Suprapubic skin (tissue), 4 donors: ENCODE data around the gene TTR. TPM values are rescaled to one million over a fixed set of nuclear protein-coding genes. Genes with fewer than 3 reads are reported as not detected.

Experiments
- DNase-seq, 2 donors: peaks; one replicate each; pipeline ENCODE4 v3.0.0-alpha.2; 2019; ENCODE audit warnings: low spot score in 2 of 2
- H3K27ac ChIP-seq: fragments of 200-600 bp; sonication (generic); one replicate; pipeline ENCODE4 v1.5.1; 2019
- H3K27me3 ChIP-seq: fragments of 200-600 bp; sonication (generic); one replicate; pipeline ENCODE4 v1.5.1; 2019
- H3K36me3 ChIP-seq: fragments of 200-600 bp; sonication (generic); one replicate; pipeline ENCODE4 v1.5.1; 2019
- H3K4me1 ChIP-seq: fragments of 200-600 bp; sonication (generic); one replicate; pipeline ENCODE4 v1.5.1; 2019
- H3K4me3 ChIP-seq: fragments of 200-600 bp; sonication (generic); one replicate; pipeline ENCODE4 v1.5.1; 2019; ENCODE audit warnings: mild to moderate bottlenecking
- H3K9me3 ChIP-seq: fragments of 200-600 bp; sonication (generic); one replicate; pipeline ENCODE4 v1.5.1; 2019
- CTCF ChIP-seq, 2 donors: fragments of 200-600 bp in 1 of 2; fragments of 450-650 bp in 1 of 2; sonication (generic) in 1 of 2; IDR thresholded peaks; one replicate each; pipeline ENCODE4 v1.5.1; 2016 to 2019; ENCODE audit warnings: antibody characterized with exemption in 2 of 2, mild to moderate bottlenecking in 1 of 2, moderate library complexity in 1 of 2
- EP300 ChIP-seq: sonication (generic); formaldehyde crosslinking; IDR thresholded peaks from one replicate; pipeline ENCODE4 v1.6.1; 2017; ENCODE audit warnings: antibody characterized with exemption
- POLR2A ChIP-seq, 2 donors: fragments of 450-650 bp; IDR thresholded peaks; one replicate each; pipeline ENCODE4 v1.6.1; 2017; ENCODE audit warnings: antibody characterized with exemption in 2 of 2, mild to moderate bottlenecking in 2 of 2, moderate library complexity in 2 of 2
- POLR2AphosphoS5 ChIP-seq, 3 donors: sonication (generic); formaldehyde crosslinking; IDR thresholded peaks; one replicate each; pipeline ENCODE4 v1.6.1; 2017; ENCODE audit warnings: antibody characterized with exemption in 3 of 3
- WGBS: methylation state at CpG from one replicate; pipeline ENCODE4 v1.1.5; 2018; 5-methylcytosine and 5-hydroxymethylcytosine counted together
- total RNA-seq, 4 donors: library from RNA; depleted of rRNA; stranded (reverse); fragments of >200 nt; gene quantifications; one replicate each; pipeline ENCODE4 v1.1.0, GENCODE V29; 2016

Gene TTR
- total RNA-seq, 4 donors from 2014 or later, result not detected

DNA sequence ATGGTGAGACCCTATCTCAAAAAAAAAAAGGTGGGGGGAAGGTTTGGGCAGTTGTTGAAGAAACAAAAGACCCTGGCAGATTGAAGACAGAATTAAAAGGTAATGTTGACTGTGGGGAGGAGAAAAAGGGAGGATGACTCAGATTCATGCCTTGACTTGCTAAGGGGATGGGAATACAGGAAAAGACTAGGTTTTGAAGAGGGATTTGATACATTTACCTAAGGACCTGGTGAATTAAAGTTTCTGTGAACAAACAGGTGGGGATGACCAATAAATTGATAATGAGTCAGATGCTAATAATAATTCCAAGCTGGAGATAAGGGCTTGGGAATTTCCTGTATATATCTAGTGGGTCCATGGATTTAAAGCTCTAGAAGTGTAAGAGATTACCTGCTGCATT lies 27.6 kb downstream of the TTR start:
- DNase-seq, result no peak
- H3K27ac ChIP-seq, result no peak overlapping the region

DNA sequence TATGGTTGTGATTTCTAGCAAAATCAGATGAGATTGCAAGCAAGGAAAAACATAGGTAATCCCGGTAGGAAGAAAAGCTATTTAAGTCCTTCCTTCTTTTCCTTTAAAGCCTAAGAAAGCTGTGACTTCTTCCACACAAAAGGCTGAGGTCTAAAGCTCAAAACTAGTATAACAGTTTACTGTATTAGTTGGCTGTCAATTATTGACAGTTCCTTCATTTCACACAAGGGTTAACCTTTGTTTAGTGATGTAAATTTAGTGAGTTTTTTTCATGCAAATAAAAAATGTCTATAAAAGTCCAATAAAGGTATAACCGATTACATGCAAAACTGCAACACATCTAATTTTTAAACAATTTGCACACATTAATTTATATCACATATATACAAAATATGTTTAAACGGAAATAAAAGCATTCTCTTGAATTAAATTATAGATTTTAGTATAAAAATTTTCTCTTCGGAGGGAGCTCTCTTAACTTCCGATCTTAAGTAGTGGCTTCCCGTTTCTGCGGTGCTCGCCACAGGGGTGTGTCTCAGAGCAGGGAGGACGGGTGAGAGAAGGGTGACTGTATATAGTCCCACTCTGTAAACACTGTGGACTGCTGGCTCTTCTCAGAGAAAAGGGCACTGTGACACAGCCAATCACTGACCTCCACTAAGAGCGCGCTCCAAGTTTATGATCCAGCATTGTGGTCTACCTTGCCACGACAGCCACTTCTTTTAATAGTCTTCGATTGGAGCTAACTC lies 33.4 kb downstream of the TTR start:
- H3K4me1 ChIP-seq, result no peaks in the 10 kb centered on the region
- no peaks in the 10 kb centered on the region for H3K36me3 ChIP-seq
- no peak overlapping the region for H3K4me3 ChIP-seq
- 87% methylated on average over 13 of the region's 13 CpGs for WGBS
- no peaks in the 10 kb centered on the region for H3K9me3 ChIP-seq
- H3K27me3 ChIP-seq, result no peaks in the 10 kb centered on the region
- DNase-seq, result no peak
- TF ChIP-seq EP300, result no peak
- no peak for TF ChIP-seq CTCF (IDR thresholded peaks at IDR 0.05)
- no peak for TF ChIP-seq POLR2AphosphoS5 (IDR thresholded peaks at IDR 0.05)
- TF ChIP-seq POLR2A (IDR thresholded peaks at IDR 0.05), result no peak
- no peak overlapping the region for H3K27ac ChIP-seq

More for the DNA sequence above, 27.6 kb downstream of the TTR start:
- no peaks in the 10 kb centered on the region for H3K27me3 ChIP-seq
- H3K4me3 ChIP-seq, result no peak overlapping the region
- no peaks in the 10 kb centered on the region for H3K4me1 ChIP-seq
- no peak for TF ChIP-seq CTCF (IDR thresholded peaks at IDR 0.05)
- no peak for TF ChIP-seq POLR2A (IDR thresholded peaks at IDR 0.05)
- no peak for TF ChIP-seq EP300
- no peak for TF ChIP-seq POLR2AphosphoS5 (IDR thresholded peaks at IDR 0.05)
- H3K36me3 ChIP-seq, result no peaks in the 10 kb centered on the region
- H3K9me3 ChIP-seq, result no peaks in the 10 kb centered on the region

DNA sequence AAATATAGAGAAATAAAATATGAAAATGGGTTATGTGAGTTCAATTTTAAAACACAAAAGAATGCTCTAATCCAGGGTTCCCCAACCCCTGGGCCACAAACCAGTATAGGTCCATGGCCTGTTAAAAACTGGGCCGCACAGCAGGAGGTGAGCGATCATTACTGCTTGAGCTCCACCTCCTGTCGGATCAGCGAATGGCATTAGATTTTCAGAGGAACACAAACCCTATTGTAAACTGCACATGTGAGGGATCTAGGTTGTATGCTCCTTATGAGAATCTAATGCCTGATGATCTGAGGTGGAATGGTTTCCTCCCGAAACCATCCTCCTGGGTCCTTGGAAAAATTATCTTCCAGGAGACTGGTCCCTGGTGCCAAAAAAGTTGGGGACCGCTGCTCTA lies 34.7 kb downstream of the TTR start:
- Histone ChIP-seq H3K36me3 (no peaks in the 10 kb centered on the region), H3K27ac (no peak overlapping the region), H3K4me3 (no peak overlapping the region), H3K9me3 (no peaks in the 10 kb centered on the region), H3K27me3 (no peaks in the 10 kb centered on the region), H3K4me1 (no peaks in the 10 kb centered on the region)
- no peak for DNase-seq
- no peak for TF ChIP-seq EP300
- no peak for TF ChIP-seq POLR2AphosphoS5 (IDR thresholded peaks at IDR 0.05)
- no peak for TF ChIP-seq POLR2A (IDR thresholded peaks at IDR 0.05)
- TF ChIP-seq CTCF (IDR thresholded peaks at IDR 0.05), result no peak
- WGBS, result 93% methylated on average over 6 of the region's 6 CpGs

DNA sequence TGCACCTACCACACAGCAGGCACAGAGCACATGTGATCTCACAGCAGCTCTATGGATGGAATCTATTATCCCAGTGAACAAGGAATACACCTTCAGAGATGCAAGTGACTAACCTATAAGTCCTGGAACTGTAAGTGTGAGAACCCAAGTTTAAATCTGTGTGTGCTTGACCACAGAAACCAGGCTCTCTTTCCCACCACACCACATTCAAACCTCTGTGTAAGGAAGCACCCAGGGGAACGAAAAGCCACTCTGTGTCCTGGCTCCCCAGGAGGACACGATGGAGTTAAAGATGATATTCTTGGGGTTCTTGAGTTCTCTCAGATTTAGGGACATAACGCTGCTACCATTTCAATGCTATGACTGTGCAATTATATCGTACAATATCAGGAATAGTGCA lies 38.9 kb downstream of the TTR start:
- no peak for DNase-seq
- TF ChIP-seq CTCF (IDR thresholded peaks at IDR 0.05) (no peak), POLR2AphosphoS5 (IDR thresholded peaks at IDR 0.05) (no peak)
- H3K4me1 ChIP-seq, result no peaks in the 10 kb centered on the region
- H3K4me3 ChIP-seq, result no peak overlapping the region
- H3K27ac ChIP-seq, result no peak overlapping the region
- no peaks in the 10 kb centered on the region for H3K9me3 ChIP-seq
- no peaks in the 10 kb centered on the region for H3K27me3 ChIP-seq
- 93% methylated on average over 4 of the region's 4 CpGs for WGBS
- no peaks in the 10 kb centered on the region for H3K36me3 ChIP-seq

DNA sequence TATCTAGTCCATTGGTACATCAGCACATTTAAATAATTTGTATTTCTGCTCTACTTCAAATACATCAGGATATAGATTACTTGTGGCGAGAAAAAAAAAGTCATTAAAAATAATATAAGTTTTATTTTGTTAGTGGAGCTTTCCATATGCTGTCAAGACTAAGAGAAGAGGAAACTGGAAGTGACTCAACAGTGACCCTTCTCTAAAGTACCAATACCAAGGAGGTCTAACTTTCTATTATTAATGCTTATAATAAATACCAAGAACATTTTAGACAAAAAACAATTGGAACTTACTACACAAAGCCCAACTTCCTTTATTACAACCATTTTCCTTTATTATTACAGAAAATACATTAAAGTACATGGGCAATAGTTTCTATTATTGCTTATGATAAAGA lies 39.8 kb downstream of the TTR start:
- no peak for DNase-seq
- Histone ChIP-seq H3K27me3 (no peaks in the 10 kb centered on the region), H3K9me3 (no peaks in the 10 kb centered on the region), H3K4me1 (no peaks in the 10 kb centered on the region), H3K4me3 (no peak overlapping the region), H3K27ac (no peak overlapping the region), H3K36me3 (no peaks in the 10 kb centered on the region)
- no peak for TF ChIP-seq POLR2A (IDR thresholded peaks at IDR 0.05)
- TF ChIP-seq CTCF (IDR thresholded peaks at IDR 0.05), result no peak
- no peak for TF ChIP-seq EP300
- TF ChIP-seq POLR2AphosphoS5 (IDR thresholded peaks at IDR 0.05), result no peak
- 96% methylated on average over 1 of the region's 1 CpG for WGBS
